Suprapubic skin (tissue), 4 donors: Measurements from ENCODE around the gene RAB6B. TPM values are rescaled to one million over a fixed set of nuclear protein-coding genes. Genes with fewer than 3 reads are reported as not detected.

ENCODE experiments used
- DNase-seq, 2 donors: peaks; one replicate each; pipeline ENCODE4 v3.0.0-alpha.2; 2019; ENCODE audit warnings: low spot score in 2 of 2
- H3K27ac ChIP-seq: fragments of 200-600 bp; sonication (generic); one replicate; pipeline ENCODE4 v1.5.1; 2019
- H3K27me3 ChIP-seq: fragments of 200-600 bp; sonication (generic); one replicate; pipeline ENCODE4 v1.5.1; 2019
- H3K36me3 ChIP-seq: fragments of 200-600 bp; sonication (generic); one replicate; pipeline ENCODE4 v1.5.1; 2019
- H3K4me1 ChIP-seq: fragments of 200-600 bp; sonication (generic); one replicate; pipeline ENCODE4 v1.5.1; 2019
- H3K4me3 ChIP-seq: fragments of 200-600 bp; sonication (generic); one replicate; pipeline ENCODE4 v1.5.1; 2019; ENCODE audit warnings: mild to moderate bottlenecking
- H3K9me3 ChIP-seq: fragments of 200-600 bp; sonication (generic); one replicate; pipeline ENCODE4 v1.5.1; 2019
- CTCF ChIP-seq, 2 donors: fragments of 200-600 bp in 1 of 2; fragments of 450-650 bp in 1 of 2; sonication (generic) in 1 of 2; IDR thresholded peaks; one replicate each; pipeline ENCODE4 v1.5.1; 2016 to 2019; ENCODE audit warnings: antibody characterized with exemption in 2 of 2, mild to moderate bottlenecking in 1 of 2, moderate library complexity in 1 of 2
- EP300 ChIP-seq: sonication (generic); formaldehyde crosslinking; IDR thresholded peaks from one replicate; pipeline ENCODE4 v1.6.1; 2017; ENCODE audit warnings: antibody characterized with exemption
- POLR2A ChIP-seq, 2 donors: fragments of 450-650 bp; IDR thresholded peaks; one replicate each; pipeline ENCODE4 v1.6.1; 2017; ENCODE audit warnings: antibody characterized with exemption in 2 of 2, mild to moderate bottlenecking in 2 of 2, moderate library complexity in 2 of 2
- POLR2AphosphoS5 ChIP-seq, 3 donors: sonication (generic); formaldehyde crosslinking; IDR thresholded peaks; one replicate each; pipeline ENCODE4 v1.6.1; 2017; ENCODE audit warnings: antibody characterized with exemption in 3 of 3
- WGBS: methylation state at CpG from one replicate; pipeline ENCODE4 v1.1.5; 2018; 5-methylcytosine and 5-hydroxymethylcytosine counted together
- total RNA-seq, 4 donors: library from RNA; depleted of rRNA; stranded (reverse); fragments of >200 nt; gene quantifications; one replicate each; pipeline ENCODE4 v1.1.0, GENCODE V29; 2016

The RAB6B gene
- total RNA-seq, 4 donors from 2014 or later = 0.34 to 1.3 (median 0.83) TPM

GRCh38 chr3:133824961-133825485, 70.7 kb downstream of the RAB6B start:
- Histone ChIP-seq H3K27me3 (no peaks in the 10 kb centered on the region), H3K4me3 (no peak overlapping the region), H3K9me3 (no peaks in the 10 kb centered on the region), H3K27ac (no peak overlapping the region), H3K36me3 (peaks cover 45% of the 10 kb centered on the region), H3K4me1 (peaks cover 11% of the 10 kb centered on the region)
- DNase-seq = no peak
- TF ChIP-seq POLR2A (IDR thresholded peaks at IDR 0.05) = no peak
- TF ChIP-seq POLR2AphosphoS5 (IDR thresholded peaks at IDR 0.05) = no peak
- TF ChIP-seq CTCF (IDR thresholded peaks at IDR 0.05) = no peak
- TF ChIP-seq EP300 = no peak
- 83% methylated on average over 7 of the region's 8 CpGs for WGBS

- no peak for DNase-seq
- no peak overlapping the region for H3K27ac ChIP-seq
- TF ChIP-seq EP300 = no peak
- no peak for TF ChIP-seq CTCF (IDR thresholded peaks at IDR 0.05)
- TF ChIP-seq POLR2A (IDR thresholded peaks at IDR 0.05) = no peak
- no peak for TF ChIP-seq POLR2AphosphoS5 (IDR thresholded peaks at IDR 0.05)
- H3K4me3 ChIP-seq = no peak overlapping the region
- no peaks in the 10 kb centered on the region for H3K27me3 ChIP-seq
- WGBS = 85% methylated on average over 8 of the region's 8 CpGs
- peaks cover 17% of the 10 kb centered on the region for H3K4me1 ChIP-seq
- H3K9me3 ChIP-seq = no peaks in the 10 kb centered on the region
- H3K36me3 ChIP-seq = peaks cover 65% of the 10 kb centered on the region
Observed at GRCh38 chr3:133821767-133822638, 73.7 kb downstream of the RAB6B start.

DNA sequence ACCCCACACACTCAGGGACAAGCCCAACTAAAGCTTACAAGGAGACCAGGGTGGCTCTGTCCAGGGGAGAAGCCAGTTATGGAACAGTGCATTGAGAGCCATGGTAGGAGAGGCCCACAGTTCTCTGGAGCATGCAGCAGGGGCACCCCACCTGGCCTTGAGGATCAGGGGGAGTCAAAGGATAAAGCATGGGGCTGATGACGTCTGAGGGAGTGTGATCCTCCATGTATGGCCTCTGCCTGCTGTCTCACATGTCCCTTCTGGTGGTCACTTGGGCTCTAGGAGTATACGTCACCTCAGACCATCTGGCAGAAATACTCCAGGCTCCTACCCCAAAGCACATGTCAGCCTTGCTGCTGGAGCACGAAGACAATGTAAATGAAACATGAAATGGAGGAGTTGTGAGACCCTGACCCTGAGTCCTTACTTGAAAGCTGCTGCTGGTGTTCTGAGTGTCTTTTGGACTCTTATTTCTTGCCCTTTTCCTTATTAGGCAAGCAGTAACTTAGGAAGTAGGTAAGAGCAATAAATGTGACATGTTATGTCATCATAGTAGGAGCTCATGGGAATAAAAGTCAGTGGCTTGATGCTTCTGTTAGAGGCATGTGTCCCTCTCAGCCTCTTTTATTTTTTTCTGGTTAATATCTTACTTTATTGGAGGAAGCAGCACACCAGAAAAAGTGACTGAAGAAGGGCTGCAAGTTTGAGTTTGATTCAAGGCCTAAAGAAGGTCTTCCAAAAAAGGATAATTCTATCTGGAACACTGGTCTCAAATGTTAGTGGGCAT, 74.6 kb downstream of the RAB6B start:
- no peak for DNase-seq
- TF ChIP-seq EP300 = no peak
- TF ChIP-seq CTCF (IDR thresholded peaks at IDR 0.05) = no peak
- no peak for TF ChIP-seq POLR2A (IDR thresholded peaks at IDR 0.05)
- TF ChIP-seq POLR2AphosphoS5 (IDR thresholded peaks at IDR 0.05) = no peak
- no peaks in the 10 kb centered on the region for H3K27me3 ChIP-seq
- H3K4me3 ChIP-seq = no peak overlapping the region
- H3K4me1 ChIP-seq = peaks cover 17% of the 10 kb centered on the region
- peaks cover 73% of the 10 kb centered on the region for H3K36me3 ChIP-seq
- no peaks in the 10 kb centered on the region for H3K9me3 ChIP-seq
- H3K27ac ChIP-seq = no peak overlapping the region
- 86% methylated on average over 3 of the region's 3 CpGs for WGBS

DNA sequence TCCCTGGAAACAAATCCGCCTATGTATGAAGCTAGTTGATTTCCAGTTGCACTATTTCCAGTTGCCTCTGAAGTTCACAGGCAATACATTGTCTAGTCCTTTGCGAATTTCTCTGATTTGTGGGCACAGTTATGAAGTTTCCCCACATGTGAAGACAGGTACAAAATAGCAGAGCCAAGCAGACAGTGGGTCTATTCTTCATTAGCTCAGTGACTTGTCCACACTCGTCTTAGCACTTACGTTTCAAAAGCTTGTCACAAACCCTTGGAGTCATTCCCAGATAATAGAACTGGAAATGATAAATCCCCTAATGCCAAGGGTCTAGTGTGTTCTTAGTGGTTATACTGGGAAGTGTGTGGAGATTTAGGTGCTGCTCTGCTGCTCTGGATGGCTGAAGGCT, 75.6 kb downstream of the RAB6B start:
- peaks cover 82% of the 10 kb centered on the region for H3K36me3 ChIP-seq
- DNase-seq = no peak
- 72% methylated on average over 4 of the region's 4 CpGs for WGBS

More for the DNA sequence above, 75.6 kb downstream of the RAB6B start:
- peaks cover 17% of the 10 kb centered on the region for H3K4me1 ChIP-seq
- H3K27me3 ChIP-seq = no peaks in the 10 kb centered on the region
- H3K9me3 ChIP-seq = no peaks in the 10 kb centered on the region
- TF ChIP-seq POLR2AphosphoS5 (IDR thresholded peaks at IDR 0.05) = no peak
- TF ChIP-seq CTCF (IDR thresholded peaks at IDR 0.05) = no peak
- no peak for TF ChIP-seq POLR2A (IDR thresholded peaks at IDR 0.05)
- no peak for TF ChIP-seq EP300
- no peak overlapping the region for H3K27ac ChIP-seq
- H3K4me3 ChIP-seq = no peak overlapping the region
